Measurements from ENCODE around the gene HHIP.
"Not testable (repeated sequence)": the region's sequence is repeated elsewhere in the genome, so short reads cannot be mapped to it uniquely, and the experiment has no call there.

DNA sequence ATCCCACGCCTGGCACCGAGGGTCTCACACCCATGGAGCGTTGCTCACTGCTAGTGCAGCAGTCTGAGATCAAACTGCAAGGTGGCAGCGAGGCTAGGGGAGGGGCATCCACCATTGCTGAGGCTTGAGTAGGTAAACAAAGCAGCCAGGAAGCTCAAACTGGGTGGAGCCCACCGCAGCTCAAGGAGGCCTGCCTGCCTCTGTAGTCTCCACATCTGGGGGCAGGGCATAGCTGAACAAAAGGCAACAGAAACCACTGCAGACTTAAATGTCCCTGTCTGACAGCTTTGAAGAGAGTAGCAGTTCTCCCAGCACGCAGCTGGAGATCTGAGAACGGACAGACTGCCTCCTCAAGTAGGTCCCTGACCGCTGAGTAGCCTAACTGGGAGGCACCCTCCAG lies 146.0 kb downstream of the HHIP start:
- TF ChIP-seq, protein P1, sequence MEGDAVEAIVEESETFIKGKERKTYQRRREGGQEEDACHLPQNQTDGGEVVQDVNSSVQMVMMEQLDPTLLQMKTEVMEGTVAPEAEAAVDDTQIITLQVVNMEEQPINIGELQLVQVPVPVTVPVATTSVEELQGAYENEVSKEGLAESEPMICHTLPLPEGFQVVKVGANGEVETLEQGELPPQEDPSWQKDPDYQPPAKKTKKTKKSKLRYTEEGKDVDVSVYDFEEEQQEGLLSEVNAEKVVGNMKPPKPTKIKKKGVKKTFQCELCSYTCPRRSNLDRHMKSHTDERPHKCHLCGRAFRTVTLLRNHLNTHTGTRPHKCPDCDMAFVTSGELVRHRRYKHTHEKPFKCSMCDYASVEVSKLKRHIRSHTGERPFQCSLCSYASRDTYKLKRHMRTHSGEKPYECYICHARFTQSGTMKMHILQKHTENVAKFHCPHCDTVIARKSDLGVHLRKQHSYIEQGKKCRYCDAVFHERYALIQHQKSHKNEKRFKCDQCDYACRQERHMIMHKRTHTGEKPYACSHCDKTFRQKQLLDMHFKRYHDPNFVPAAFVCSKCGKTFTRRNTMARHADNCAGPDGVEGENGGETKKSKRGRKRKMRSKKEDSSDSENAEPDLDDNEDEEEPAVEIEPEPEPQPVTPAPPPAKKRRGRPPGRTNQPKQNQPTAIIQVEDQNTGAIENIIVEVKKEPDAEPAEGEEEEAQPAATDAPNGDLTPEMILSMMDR (conservative IDR thresholded peaks at IDR 0.05; ENCODE audit: low read depth, low read length): not testable (repeated sequence)
- TF ChIP-seq EZH2 (IDR thresholded peaks at IDR 0.05; ENCODE audit: borderline replicate concordance, low read depth, low read length, poor library complexity, severe bottlenecking): not testable (repeated sequence)

All from A673 (cell line).